ENCODE results near the gene SFTPA1. TPM values are rescaled to one million over a fixed set of nuclear protein-coding genes. Genes with fewer than 3 reads are reported as not detected.
A peak's percentile ranks its signal among the peaks of the same experiment; 100 is the strongest.
"Not testable (repeated sequence)": the region's sequence is repeated elsewhere in the genome, so short reads cannot be mapped to it uniquely, and the experiment has no call there.

Gene SFTPA1
- 0.32 TPM for total RNA-seq

DNA sequence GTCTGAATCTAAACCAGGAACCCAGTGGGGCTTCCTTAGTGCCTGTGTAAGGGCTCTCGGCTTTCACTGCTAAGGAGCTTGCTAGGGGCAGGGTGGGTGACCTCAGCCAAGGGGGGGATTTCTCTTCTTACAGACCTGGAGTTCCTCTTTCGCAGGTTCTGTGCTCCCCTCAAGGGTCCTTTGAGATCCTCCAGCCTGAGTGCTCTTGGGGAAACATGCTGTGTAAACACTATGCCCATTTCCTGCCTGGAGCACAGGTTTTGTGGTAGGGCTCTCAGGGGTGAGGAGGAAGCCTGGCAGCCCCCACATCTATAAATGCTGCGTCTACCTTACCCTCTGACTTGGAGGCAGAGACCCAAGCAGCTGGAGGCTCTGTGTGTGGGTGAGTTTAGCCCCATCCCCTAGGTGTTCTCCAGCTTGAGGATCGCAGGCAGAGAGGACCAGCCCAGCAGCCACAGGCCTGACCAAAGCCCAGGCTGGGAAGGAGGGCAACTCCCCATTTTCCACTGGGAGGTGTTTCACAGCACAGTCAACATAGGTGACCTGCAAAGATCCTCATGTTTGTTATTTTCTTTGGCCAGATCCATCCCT, at the start of gene SFTPA1:
TSS of gene SFTPA1 (plus strand) at position 339 of the 591 bp plus-strand sequence. CDS start 887 bp downstream, outside the sequence.
- no peak for ATAC-seq

DNA sequence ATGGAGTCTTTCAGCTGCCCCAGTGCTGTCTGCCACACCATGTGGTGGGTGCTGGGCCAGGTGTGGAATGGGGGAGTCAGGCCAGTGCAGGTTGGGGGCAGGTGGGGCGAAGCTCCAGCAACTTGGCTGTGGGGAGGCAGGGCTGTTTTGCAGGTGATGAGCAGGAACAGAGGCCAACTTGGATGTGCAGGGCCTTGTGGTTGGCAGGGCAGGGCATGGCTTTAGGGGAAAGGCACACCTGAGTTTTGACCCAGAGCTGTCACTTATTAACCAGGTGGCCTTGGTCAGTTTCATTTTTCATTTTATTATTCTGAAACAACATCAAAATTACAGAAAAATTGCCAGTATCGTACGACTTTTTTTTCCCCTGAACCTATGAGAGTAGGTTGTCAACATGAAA, 49.5 kb upstream of the SFTPA1 start:
- ATAC-seq: no peak

DNA sequence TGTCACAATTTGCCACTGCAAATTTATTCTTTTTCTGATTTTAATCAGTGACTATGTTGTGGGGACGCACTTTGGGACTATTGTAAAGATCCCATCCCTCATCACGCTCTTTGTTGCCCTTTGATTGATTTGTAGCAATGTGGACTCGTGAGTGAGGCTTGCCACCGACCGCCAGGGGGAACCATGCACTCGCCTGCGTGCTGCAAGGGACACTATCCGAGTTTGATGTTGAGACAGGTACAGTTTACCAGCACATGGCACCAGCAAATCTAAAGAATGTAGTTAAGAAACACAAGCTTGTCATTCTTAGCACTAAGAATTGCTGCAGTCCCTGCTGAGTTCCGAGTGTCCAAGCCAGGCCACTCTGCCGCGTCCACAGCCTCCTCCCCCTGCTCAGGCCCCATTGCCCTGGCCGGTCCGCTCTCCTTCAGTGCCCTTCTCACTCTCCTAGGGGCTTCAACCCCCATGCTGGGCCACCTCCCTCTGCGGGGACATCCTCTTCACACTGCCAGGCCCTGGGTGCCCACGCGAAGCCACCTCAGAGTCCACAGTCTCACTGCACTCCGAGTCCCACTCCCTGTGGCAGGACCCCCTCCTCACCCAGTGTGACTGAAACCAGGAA, 48.5 kb upstream of the SFTPA1 start:
- ATAC-seq: peak; percentile 69

DNA sequence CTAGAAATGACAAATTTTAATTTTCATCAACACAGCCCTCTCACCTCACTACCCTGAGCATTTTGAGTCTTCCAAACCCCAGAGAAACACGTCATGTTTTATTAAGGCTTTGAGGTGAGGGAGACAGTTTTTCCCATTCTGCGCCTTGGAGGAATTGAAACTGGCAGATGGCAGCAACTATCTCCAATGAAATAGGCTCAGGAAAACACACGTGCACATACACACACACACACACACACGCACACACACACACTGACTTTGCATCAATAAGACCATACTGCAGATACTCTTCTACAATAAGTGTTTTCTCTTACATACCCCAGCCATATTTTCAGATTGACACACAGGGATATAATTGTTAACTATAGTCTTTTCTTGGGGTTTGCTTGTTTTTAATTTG, 47.3 kb upstream of the SFTPA1 start:
- ATAC-seq: no peak

DNA sequence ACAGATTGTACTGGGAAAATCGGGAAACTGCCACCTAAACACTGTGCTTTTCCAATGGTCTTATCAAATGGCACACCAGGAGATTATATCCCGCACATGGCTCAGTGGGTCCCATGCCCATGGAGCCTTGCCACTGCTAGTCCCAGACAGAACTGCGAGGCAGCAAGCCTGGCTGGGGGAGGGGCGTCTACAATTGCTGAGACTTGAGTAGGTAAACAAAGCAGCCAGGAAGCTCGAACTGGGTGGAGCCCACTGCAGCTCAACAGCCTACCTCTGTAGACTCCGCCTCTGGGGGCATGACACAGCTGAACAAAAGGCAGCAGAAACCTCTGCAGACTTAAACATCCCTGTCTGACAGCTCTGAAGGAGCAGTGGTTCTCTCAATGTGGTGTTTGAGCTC, 40.1 kb upstream of the SFTPA1 start:
- not testable (repeated sequence) for ATAC-seq

DNA sequence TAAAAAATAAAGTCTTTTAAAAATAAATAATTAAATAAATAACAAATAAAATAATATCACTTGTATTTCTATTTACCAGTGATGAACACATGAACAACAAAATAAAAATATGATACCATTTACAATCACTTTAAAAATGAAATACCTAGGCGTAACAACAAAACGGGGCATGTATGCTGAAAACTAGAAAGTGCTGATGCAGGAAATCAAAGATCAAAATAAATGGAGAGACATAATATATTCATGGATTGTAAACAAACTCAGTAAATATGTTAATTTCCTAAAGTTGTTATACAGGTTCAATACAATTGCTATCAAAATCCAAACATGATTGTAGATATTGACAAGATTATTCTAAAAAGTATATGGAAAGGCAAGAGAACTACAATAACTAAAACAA, 31.4 kb upstream of the SFTPA1 start:
- ATAC-seq: no peak

DNA sequence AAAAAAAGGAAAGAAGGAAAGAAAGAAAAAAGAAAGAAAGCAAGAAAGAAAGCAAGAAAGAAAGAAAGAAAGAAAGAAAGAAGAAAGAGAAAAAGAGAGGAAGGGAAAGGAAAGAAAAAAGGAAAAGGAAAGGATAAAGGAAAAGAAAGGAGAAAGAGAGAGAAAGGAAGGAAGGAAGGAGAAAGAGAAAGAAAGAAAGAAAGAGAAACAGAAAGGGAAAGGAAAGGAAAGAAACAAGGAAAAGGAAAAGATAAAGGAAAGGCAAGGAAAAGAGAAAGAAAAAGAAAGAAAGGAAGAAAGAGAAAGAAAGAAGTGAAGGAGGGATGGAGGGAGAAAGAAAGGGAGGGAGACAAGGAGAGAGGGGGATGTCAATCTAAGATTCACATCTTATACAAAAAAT, 29.7 kb upstream of the SFTPA1 start:
- ATAC-seq: no peak

DNA sequence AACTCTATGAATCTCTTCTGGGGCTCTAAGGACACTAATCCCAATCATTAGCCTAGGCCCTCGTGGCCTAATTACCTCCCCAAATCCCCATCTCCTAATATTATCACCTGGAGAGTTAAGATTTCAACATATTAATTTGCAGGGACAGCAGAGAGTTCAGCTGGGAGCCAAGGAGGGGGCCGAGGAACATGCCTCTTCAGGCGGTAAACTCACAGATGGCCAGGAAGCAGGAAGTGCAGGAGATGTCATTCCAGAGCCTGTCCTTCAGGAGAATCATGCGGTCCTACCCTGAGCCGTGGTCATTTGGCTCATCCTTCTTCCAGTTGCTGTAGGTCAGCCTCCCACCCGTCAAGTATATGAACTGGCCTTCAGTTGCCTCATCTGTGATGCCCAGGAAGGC, 28.6 kb upstream of the SFTPA1 start:
- no peak for ATAC-seq

DNA sequence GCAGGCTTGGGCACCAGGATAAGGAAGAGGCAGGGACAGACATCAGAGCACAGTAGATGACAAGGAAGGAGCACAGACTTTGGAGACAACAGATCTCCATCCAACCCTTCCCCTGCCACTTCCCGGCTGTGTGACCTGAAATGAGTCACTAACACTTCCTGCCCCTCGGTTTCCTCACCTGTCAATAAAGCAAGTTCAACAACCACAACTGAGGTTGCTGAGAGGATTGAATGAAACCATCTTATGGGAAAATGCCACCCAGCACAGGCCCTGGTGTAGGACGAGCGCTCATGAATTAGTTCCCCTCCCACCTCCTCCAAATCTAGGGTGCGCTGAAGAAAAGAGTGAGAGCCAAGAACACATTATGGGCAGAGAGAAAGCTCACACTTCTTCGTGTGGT, 27.8 kb upstream of the SFTPA1 start:
- ATAC-seq: not testable (repeated sequence)

DNA sequence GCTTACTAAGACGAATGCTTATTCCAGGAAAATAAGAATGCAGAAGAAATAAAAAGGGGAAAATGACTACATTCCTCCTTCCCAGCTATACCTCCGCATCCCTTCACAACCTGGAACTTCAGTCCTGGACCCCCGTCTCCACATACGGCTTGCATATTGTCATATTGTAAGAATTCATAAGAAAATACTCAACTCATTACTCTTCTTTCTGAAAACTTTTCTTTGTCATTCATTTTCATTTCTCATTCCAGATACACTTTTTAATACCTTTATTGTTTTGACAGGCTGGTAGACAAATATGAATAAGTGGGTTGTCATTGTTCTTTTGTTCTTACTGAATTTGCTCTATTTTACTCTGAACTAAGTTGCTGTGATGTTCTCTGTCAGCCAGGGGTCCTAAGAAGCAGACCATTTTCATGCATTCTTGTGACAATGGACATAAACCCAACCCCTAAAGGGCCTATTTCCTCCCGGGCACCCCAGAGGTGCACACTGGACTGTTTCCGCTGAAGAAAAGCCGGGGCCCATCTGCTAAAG, 27.2 kb upstream of the SFTPA1 start:
- no peak for ATAC-seq

DNA sequence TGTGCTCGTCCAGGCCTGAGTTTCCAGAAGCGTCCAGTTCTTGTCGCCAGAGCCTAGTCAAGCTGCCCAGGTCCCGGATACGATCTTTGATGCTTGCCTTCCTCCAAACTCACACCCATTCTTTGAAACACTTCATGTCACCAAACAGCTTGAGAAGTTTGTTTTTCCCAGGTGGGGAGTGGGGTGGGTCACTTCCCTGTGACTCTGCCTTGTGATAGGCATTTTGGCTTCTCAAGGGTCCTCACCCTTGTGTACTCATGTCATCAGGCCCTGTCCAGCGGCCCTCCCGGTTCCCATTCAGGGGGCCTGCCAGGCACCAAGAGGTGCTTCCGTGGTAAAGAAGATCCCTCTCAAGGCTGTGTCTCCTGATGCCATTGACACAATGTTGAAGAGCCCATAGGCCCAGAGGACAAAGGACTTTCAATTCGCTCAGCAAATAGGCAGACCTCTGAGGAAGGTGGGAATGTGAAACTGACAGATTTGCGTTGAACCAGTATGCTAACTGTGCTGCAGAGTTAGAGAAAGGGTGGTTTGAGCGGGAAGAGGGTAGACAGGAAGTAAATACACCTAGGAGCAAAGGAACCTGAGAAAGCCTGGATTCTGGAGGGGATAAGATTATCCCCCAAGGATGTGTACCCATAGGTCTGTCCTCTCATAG, 24.7 kb upstream of the SFTPA1 start:
- ATAC-seq: no peak

DNA sequence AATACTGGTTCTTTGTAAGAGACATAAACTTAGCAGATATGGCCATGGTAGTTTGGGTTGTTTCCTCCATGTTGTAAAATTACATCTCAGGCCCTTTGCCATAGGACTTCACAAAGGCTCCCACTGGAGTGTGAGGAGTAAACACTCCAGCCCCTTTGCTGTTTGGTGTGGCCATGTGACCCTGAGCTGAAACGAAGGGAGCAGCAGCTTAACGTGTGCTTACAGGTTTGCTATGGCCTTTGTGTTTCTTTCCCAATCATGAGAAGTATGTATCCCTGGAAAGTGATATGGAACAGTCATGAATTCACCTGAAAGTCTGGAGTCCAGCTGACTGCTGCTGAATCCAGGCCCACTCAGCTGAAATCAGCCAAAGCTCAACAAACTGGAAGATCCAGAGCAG, 23.8 kb upstream of the SFTPA1 start:
- no peak for ATAC-seq

DNA sequence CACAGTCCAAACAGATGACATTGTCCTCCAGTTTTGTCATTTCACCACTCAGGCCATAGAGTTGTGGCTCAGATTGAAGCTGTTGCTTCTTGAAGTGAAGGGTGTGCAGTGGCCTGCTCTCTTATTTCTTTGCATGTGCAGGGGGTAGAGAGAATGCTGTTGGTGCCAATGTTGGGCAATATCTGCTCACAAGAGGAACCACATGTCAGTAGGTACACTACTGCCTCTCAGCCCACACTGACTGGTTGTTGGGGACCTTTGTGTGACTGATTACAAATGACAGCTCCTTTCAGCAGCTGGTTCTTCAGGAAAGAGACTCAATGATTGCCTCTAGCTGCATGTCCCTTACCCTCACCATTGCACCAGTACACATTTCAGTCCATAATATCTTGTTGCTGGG, 21.9 kb upstream of the SFTPA1 start:
- ATAC-seq: no peak

DNA sequence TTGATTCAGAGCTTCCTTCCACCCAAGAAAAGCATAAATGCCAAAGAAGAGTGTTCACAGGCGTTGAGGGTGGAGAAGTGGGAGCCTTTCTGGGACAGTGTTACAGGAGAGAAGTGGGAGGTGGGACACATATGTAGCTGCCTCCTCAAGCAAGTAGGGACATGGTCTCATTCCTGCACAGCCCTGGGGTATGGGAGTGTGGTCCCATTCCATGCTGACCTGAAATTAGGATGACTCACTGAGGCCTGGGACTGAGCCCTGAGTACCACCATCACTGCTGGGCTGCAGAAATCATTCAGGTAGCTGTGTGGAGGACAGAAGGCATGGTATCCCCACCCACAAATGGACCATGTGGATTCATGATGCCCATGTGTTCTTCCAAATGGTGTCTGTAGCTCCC, 17.4 kb upstream of the SFTPA1 start:
- no peak for ATAC-seq

DNA sequence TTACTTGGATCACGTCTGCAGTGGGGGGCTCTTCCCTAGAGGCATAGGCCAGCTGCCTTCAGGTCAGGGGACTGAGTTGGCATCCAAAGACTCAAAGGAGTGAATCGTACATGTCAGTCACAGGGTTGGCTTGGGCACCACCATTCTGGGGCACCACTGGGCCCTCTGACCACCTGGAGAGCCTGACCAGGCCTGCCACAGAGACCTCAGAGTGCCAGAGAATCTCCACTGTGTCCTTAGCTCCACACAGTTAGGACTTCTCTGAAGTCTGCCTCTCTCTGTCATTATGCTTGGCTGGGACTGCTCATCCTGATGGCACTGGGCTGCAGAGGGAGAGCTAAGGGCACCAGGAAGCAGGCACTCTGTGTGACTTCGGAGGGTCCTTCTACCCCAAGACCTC, 16.2 kb upstream of the SFTPA1 start:
- ATAC-seq: not testable (repeated sequence)

DNA sequence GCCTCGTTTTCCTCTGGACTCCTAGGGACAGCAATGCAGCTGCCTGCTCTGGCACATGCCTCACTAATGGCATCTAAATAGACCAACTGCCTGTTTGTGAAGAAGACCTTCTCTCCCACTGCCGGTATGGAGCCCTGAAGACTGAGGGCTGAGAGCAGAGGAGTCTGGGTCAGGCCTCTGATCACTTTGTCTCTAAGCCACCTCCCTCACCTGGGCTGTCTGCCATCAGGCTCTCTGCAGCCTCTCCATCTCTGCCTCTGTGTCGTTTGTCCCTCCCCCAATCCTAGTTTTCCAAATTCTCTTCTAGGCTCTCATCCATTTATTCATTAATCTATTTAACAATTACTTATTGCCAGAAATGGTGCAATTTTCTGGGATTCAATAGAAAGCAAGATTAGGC, 15.2 kb upstream of the SFTPA1 start:
- ATAC-seq: no peak

DNA sequence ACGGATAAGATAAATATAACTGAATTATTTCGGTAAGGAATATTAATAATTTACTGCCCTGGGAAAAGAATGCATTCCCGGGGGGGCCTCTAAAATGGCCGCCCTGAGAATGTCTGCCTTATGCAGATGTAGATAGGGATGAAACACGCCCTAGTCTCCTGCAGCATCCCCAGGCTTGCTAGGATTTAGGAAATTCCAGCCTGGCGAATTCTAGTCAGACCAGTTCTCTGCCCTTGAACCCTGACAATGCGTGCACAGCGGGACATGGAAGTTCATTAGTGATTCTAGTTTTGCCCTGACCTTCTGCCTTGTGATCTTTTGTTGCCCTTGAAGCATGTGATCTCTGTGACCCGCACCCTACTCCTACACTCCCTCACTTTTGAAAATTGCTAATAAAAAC, 11.1 kb upstream of the SFTPA1 start:
- ATAC-seq: not testable (repeated sequence)

DNA sequence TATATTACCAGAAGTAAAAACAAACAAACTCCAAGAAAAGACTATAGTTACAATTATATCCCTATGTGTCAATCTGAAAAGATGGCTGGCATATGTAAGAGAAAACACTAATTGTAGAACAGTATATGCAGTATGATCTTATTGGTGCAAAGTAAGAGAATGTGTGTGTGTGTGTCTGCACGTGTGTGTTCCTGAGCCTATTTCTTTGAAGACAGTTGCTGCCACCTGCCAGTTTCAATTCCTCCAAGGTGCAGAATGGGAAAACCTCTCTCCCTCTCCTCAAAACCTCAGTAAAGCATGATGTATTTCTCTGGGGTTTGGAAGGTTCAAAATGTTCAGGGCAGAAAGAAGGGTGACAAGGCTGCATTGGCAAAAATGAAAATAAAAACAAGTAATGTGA, 8.8 kb upstream of the SFTPA1 start:
- ATAC-seq: no peak

DNA sequence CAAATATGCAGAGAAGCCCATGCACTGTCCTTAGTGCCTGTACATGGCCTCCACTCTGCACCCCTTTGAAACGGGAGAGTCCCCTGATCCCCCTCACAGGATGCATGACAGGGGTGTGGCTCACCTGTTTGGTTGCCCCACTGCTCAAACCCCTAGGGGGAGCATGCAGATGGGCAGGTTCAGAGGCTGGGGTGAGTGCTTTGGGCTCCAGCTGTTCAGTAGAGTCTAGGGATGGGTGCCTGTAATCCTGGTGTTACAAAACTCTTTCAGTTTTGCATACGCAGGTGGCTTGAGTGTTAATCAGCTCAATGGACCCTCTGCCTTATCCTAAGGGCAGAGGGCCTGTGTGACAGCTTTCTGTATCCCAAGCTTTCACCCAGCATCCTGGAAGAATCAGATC, 7.8 kb upstream of the SFTPA1 start:
- no peak for ATAC-seq

DNA sequence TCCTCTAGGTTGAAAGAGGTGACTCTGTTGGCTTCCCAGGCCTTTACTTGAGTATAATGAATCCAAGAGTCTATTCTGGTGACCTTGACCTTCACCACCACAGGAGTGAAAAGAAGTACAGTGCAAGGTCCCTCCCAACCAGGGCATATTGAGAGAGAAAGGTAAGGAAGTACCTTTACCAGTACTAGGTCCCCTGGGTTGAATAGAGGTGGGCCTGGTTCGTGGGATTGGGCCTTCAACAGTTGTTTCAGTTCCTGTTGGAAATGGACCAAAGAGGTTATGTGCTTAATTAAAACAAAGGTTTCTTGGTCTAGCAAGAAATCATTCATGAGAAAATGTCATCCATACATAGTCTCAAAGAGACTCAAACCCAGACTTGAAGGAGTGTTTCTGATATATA, 6.4 kb upstream of the SFTPA1 start:
- ATAC-seq: no peak

DNA sequence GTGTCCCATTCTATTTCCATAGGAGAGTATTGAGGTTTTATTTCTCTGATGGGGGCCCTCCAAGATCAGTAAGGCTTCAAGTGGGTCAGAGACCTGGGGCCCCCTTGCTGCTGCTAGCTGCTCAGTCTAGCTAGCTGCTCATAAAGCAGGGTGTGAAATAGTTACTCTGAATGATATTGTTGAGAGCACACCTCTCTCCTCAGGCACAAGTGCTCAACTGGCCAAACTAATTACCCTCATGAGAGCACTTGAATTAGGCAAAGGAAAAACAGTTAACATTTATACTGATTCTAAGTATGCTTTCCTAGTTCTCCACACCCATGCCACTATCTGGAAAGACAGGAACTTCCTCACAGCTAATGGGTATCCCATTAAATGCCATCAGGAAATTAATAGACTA, 5.4 kb upstream of the SFTPA1 start:
- no peak for ATAC-seq

DNA sequence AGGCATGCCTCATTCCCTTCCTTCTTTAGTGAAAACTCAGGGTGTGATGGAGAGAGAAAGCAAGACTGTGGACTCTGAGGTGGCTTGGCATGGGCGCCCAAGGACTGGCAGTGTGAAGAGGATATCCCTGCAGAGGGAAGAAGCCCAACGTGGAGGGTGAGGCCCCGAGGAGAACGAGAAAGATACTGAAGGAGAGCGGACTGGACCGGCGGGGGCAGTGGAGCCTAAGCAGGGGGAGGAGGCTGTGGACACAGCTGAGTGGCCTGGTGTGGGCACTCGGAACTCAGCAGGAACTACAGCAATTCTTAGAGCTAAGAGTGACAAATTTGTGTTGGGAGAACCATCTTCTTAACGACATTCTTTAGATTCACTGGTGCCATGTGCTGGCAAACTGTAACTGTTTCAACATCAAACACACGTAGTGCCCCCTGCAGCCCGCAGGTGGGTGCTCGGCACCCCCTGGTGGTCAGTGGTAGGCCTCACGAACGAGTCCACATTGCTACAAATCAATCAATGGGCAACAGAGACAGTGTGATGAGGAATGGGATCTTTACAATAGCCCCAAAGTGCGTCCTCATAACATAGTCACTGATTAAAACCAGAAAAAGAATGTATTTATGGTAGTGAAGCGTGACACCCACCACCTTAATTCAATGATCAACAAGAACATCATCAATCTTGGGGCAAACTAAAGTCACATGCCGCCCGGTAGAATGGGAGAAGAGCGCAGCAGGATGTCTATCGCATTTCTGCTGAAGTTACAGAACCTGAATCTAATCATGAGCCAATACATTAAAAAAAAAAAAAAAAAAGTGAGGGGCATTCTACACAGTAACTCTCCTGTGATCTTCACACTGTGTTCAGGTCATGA, 2.0 kb upstream of the SFTPA1 start:
- ATAC-seq: no peak

Data from esophagus mucosa (tissue), 1 donor.